HG02798 (cell line): ENCODE measurements around the gene ZWILCH.

Experiments
- ATAC-seq: cut with Tn5 transposase; IDR thresholded peaks from one replicate; pipeline ENCODE4 v1.9.1; 2021; ENCODE audit warnings: mild to moderate bottlenecking; ENCODE audit not compliant: unreplicated experiment, poor library complexity

The ZWILCH gene

DNA sequence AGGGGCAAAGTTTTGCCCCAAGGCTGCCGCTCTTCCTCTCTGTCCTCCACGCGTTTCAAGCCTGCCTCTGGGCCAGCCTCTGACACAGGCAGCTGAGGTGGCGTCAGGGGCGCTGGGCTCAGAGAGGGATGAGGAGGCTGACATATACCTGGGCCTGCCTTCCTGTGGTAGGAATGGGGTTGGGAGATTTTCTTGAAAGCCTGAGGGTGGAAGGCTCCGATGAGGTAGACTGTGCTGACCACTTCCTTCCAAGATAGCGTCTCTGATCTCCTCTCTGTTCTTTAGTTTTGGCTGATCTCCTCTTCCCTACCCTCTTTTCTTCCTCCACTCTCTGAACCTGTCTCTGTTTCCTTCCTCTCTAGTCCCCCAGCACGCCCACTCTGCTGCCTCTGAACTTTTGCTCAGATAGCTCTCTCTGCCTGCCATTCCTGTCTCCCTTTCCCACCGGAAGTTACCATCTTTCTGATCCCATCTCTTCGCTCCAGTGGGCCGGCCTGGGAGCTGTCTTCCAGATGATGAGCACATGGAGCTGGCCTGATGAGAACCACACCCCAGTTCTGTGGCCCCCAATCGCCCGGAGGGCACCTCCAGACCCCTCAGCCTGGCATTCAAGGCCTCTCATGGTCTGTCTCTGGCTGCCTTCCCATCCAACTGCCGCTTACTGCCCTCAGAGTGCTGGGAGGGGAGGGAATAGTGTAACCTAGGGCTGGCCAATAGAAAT, 93.1 kb downstream of the ZWILCH start:
- ATAC-seq: no peak
